BE2C (cell line): Measurements from ENCODE around the gene HOXC9.

Source experiments
- DNase-seq: peaks from one replicate; pipeline ENCODE4 v3.0.0-alpha.2; 2020
- H3K27me3 ChIP-seq: fragments of 250-450 bp; sonication (Bioruptor Pico); 2 replicates; pipeline ENCODE4 v1.5.1; 2020; ENCODE audit warnings: mild to moderate bottlenecking
- H3K36me3 ChIP-seq: fragments of 250-450 bp; sonication (Bioruptor Pico); 2 replicates; pipeline ENCODE4 v1.5.1; 2020; ENCODE audit warnings: mild to moderate bottlenecking
- H3K4me1 ChIP-seq: fragments of 250-450 bp; sonication (Bioruptor Pico); 2 replicates; pipeline ENCODE4 v1.5.1; 2020
- H3K4me3 ChIP-seq: 2 replicates; pipeline ENCODE4 v1.5.1; 2011; ENCODE audit warnings: low read depth, low read length
- H3K9me3 ChIP-seq: fragments of 250-450 bp; sonication (Bioruptor Pico); 2 replicates; pipeline ENCODE4 v1.5.1; 2020
- TF ChIP-seq, protein P1 (sequence below): IDR thresholded peaks from 2 replicates; pipeline ENCODE4 v1.5.1; 2012; ENCODE audit warnings: mild to moderate bottlenecking, low read depth, low read length

Gene HOXC9

DNA sequence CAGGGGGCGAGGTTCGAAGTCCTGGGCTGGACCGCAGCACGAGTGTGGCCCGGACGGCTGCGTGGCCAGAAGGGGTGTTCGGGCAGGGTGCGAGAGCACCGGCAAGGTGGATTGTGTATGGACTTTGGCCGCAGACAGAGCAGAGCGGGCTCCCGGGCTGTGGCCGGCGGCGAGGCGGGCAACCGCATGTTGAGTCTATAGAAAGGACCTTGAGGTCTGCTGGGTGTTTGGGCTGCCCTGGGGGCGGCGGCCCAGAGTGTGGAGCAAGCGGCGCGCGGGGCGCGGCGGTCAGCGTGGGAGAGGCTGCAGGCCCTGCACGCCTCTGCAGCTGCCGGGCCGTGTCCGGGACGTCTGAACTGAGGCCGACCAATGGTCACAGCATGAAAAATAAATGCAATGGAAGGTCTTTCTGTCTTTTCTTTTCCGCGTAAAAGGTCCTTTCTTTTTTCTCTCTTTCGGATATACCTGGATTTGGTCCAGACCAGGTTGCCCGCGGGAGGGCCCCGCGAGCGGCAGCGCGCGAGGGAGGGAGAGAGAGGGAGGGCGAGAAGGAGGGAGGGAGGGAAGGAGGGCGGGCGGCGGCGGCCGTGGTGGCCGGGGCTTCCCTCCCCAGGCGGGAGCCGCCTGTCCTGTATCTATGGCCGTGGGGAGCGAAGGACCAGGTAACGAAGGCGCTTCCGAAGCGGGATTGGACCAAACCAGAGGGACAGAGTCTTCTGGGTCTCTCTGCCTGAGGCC lies 5.5 kb upstream of the HOXC9 start:
- Histone ChIP-seq H3K36me3 (no peaks in the 10 kb centered on the region), H3K4me1 (peaks cover 5% of the 10 kb centered on the region; the same call in 1 of the 2 replicates), H3K9me3 (no peaks in the 10 kb centered on the region), H3K27me3 (no peaks in the 10 kb centered on the region), H3K4me3 (peak overlapping the region; percentile 56; the same call in 1 of the 2 replicates)
- TF ChIP-seq, protein P1, sequence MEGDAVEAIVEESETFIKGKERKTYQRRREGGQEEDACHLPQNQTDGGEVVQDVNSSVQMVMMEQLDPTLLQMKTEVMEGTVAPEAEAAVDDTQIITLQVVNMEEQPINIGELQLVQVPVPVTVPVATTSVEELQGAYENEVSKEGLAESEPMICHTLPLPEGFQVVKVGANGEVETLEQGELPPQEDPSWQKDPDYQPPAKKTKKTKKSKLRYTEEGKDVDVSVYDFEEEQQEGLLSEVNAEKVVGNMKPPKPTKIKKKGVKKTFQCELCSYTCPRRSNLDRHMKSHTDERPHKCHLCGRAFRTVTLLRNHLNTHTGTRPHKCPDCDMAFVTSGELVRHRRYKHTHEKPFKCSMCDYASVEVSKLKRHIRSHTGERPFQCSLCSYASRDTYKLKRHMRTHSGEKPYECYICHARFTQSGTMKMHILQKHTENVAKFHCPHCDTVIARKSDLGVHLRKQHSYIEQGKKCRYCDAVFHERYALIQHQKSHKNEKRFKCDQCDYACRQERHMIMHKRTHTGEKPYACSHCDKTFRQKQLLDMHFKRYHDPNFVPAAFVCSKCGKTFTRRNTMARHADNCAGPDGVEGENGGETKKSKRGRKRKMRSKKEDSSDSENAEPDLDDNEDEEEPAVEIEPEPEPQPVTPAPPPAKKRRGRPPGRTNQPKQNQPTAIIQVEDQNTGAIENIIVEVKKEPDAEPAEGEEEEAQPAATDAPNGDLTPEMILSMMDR, result no peak
- DNase-seq, result no peak

DNA sequence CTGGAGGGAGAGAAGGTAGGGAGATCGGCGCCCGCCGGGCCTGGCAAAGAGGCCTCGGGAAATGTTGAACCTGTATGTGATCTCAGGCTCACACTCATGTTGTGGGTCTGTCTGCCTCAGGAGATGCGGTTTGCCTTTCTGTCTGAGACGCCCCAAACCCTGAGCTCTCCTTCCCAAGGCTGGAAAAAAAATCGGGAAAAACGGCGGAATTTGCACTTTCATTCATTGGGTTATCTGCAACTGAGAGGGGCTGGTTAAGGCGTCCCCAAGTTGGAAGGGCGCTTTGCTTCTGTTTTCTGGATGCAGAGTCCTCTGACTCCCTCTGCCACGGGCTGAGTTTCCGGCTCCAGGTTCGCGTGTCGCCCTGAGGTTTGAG lies 5.0 kb upstream of the HOXC9 start:
- no peaks in the 10 kb centered on the region for H3K9me3 ChIP-seq
- peaks cover 5% of the 10 kb centered on the region; the same call in 1 of the 2 replicates for H3K4me1 ChIP-seq
- H3K4me3 ChIP-seq, result peak overlapping the region; percentile 56
- TF ChIP-seq, protein P1, result no peak
- no peaks in the 10 kb centered on the region for H3K27me3 ChIP-seq
- no peaks in the 10 kb centered on the region for H3K36me3 ChIP-seq
- DNase-seq, result no peak

DNA sequence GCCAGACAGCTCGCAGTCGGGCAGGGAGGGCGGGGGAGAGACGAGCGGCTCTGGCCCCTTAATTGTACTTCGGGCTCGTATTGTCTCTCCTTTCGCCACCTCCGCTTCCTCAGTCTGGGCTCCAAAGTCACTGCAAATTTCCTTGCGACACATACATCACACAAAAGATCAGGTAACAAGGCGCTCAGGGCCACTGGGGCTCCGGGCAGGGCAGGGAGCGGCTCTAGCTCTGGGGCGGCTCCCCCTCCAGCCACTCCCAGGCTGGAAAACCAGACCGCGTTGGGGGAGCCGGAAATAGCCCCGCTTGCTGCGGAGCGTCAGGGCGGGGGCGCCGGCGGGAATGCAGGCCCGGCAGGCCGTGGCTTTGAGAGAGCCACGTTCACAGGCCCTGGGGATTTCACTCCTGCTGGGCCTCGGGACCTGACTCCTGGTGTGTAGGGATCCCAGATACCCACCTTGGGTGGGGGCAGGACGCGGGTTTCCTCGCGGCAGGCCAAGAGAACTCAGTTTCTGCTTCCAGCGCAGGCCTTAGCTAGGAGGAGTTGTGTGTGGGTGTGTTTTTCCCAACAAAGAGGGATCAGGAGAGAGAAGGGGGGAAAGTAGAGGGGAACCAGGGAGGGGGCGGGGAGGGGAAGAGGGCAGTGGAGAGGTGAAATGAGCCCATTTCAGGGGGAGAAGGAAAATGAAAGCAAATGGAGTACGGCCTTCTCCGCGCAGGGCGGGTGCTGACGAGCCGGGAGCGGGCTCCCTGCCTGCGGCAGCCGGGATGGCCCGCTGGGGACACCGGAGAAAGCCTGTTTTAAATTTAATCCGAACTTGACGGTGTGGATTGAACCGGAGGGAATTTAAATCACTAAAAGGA lies 4.4 kb upstream of the HOXC9 start:
- H3K4me1 ChIP-seq, result peaks cover 5% of the 10 kb centered on the region; the same call in 1 of the 2 replicates
- H3K27me3 ChIP-seq, result no peaks in the 10 kb centered on the region
- H3K36me3 ChIP-seq, result no peaks in the 10 kb centered on the region
- H3K9me3 ChIP-seq, result no peaks in the 10 kb centered on the region
- TF ChIP-seq, protein P1, result no peak
- peak; percentile 75 for DNase-seq
- H3K4me3 ChIP-seq, result peak overlapping the region; percentile 56

DNA sequence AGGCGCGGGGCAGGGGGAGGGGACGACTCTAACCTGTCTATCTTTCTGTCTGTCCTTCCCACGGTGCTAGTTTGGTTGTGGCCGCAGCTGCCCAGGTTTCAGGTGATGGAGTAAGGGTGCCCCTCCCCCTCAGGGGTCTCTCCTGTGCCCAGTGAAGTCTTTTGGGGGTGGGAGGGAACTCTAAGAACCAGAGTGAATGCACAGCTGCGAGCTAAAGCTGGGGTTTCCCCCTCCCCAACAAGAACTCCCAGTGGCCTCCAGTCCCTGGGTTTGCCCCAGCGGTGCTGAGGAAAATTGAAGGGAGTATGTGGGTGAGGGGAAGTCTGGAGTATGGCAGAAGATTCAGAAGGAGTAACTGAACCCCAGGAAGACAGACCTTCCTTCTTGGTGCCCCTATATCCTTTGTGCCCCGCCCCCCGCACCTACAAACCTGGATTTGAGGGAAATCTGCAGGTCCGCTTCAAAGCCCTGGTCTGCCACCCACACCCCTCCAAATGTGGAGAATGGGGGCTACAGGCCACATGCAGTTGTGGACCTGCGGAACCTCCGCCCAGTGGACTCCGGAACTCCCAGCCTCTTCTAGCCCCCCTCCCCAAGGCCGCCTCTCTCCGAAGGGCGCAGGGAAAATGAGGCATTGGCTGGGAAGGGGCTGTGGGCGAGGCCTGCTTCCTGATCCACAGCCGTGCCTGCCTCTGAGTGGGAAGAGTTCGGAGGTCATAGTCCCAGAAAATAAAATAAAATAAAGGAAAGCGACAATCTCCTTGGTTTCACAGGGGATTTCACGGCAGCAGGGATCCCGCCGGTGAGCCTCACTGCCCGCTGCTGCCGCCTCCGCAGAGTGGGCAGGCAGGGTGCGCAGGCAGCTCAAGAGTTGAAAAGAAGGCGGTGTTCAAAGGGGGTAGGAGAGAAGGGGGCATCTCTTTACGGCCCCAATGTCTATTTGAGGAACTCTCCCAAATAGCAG lies 3.4 kb upstream of the HOXC9 start:
- no peak for DNase-seq
- TF ChIP-seq, protein P1, result no peak
- H3K36me3 ChIP-seq, result no peaks in the 10 kb centered on the region
- no peaks in the 10 kb centered on the region for H3K9me3 ChIP-seq
- peaks cover 5% of the 10 kb centered on the region; the same call in 1 of the 2 replicates for H3K4me1 ChIP-seq
- H3K27me3 ChIP-seq, result no peaks in the 10 kb centered on the region
- peak overlapping the region; percentile 56 for H3K4me3 ChIP-seq

DNA sequence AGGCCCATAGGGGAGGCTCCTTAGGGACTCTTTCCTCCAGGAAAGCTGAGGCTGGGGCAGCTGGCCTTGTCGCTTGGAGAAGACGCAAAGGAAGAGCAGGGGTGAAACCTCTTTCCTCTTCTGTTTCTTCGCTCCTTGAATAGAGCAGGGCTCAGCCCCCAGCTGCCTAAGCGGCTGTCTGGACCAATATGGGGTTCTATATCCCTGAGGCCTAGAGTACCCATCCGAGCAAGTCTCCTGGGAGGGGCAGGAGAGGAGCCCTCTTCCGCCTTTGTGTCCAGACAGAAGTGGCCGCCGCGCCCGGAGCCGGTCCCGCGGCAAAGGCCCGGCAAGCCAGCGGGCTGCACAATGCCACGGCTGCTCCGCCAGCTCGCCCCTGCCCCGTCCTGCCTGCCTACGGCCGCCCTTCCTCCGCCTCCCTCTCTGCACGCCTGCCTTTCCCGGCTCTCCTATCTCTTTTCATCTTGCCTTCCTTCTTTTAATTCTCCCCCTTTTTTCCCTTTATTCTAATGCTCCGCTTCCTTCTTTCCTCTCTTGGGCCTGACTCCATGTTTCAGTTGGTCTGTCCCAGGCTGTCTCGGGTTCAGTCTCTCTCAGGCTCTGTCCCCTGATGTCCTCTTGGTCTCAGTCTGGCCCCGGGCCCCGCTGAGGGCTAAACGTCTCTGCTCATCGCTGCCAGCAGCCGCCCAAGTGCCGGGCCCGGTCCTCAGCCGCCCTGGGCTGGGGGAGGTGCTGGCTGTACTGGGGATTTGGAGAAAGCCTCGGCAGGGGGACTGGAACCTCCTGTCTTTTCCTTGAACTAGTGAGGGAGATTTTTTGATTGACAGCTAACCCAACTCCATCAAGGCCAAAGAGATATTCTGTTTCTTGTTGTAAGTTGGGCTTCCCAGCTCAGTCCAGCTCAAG lies 2.5 kb upstream of the HOXC9 start:
- peaks cover 5% of the 10 kb centered on the region; the same call in 1 of the 2 replicates for H3K4me1 ChIP-seq
- H3K4me3 ChIP-seq, result peak overlapping the region; percentile 95
- TF ChIP-seq, protein P1, result no peak
- no peaks in the 10 kb centered on the region for H3K27me3 ChIP-seq
- no peaks in the 10 kb centered on the region for H3K36me3 ChIP-seq
- peak; percentile 58 for DNase-seq
- H3K9me3 ChIP-seq, result no peaks in the 10 kb centered on the region
